ENCODE data around the gene REPIN1.
A peak's percentile ranks its signal among the peaks of the same experiment; 100 is the strongest.

Gene REPIN1

GRCh38 chr7:150368884-150369747 is 494 bp downstream of the REPIN1 start (continued):
- TF ChIP-seq TSHZ1 (tag by site-specific recombination; IDR thresholded peaks at IDR 0.05; ENCODE audit: borderline replicate concordance) (no peak), ZNF274 (IDR thresholded peaks at IDR 0.05; ENCODE audit: low read length) (no peak), ZNF274 (tag by site-specific recombination; IDR thresholded peaks at IDR 0.05; ENCODE audit: borderline replicate concordance) (no peak), IKZF3 (tag by site-specific recombination; IDR thresholded peaks at IDR 0.05) (peak; percentile 16; the same call in 1 of the 2 replicates), ZBTB7A (tag by site-specific recombination; IDR thresholded peaks at IDR 0.05; ENCODE audit: low read depth) (0 out of 2 replicates have a peak, but pooled peaks have one; percentile 7), ZNF621 (tag by site-specific recombination; IDR thresholded peaks at IDR 0.05) (no peak), KLF1 (tag by site-specific recombination; IDR thresholded peaks at IDR 0.05) (no peak), GLIS1 (tag by site-specific recombination; IDR thresholded peaks at IDR 0.05) (peak; percentile 17; the same call in 1 of the 2 replicates), ZBTB20 (tag by site-specific recombination; IDR thresholded peaks at IDR 0.05) (no peak; the same call in 1 of the 2 replicates), SP7 (tag by site-specific recombination; IDR thresholded peaks at IDR 0.05) (peak; percentile 57), PBX3 (CRISPR knock-in tag; IDR thresholded peaks at IDR 0.05) (no peak), ZNF629 (tag by site-specific recombination; IDR thresholded peaks at IDR 0.05) (peak; percentile 16; the same call in 1 of the 2 replicates), GLIS2 (tag by site-specific recombination; IDR thresholded peaks at IDR 0.05) (peak; percentile 81), YY2 (tag by site-specific recombination; IDR thresholded peaks at IDR 0.05) (0 out of 2 replicates have a peak, but pooled peaks have one; percentile 9), ZNF600 (tag by site-specific recombination; IDR thresholded peaks at IDR 0.05) (0 out of 2 replicates have a peak, but pooled peaks have one; percentile 31), ZBTB10 (tag by site-specific recombination; IDR thresholded peaks at IDR 0.05) (peak; percentile 25; the same call in 1 of the 2 replicates), ZNF19 (tag by site-specific recombination; IDR thresholded peaks at IDR 0.05; ENCODE audit: low read depth) (no peak), ZNF792 (tag by site-specific recombination; IDR thresholded peaks at IDR 0.05) (no peak; the same call in 1 of the 2 replicates), SETDB1 (IDR thresholded peaks at IDR 0.05; ENCODE audit: insufficient read length, low read length) (no peak), ZNF692 (tag by site-specific recombination; IDR thresholded peaks at IDR 0.05) (no peak), KLF16 (tag by site-specific recombination; IDR thresholded peaks at IDR 0.05) (0 out of 2 replicates have a peak, but pooled peaks have one; percentile 31), ZNF76 (tag by site-specific recombination; IDR thresholded peaks at IDR 0.05; ENCODE audit: borderline replicate concordance, low read depth) (peak; percentile 88), KLF17 (tag by site-specific recombination; IDR thresholded peaks at IDR 0.05) (0 out of 2 replicates have a peak, but pooled peaks have one; percentile 15), ZNF501 (tag by site-specific recombination; IDR thresholded peaks at IDR 0.05) (peak; percentile 32; the same call in 1 of the 2 replicates), ZNF521 (tag by site-specific recombination; IDR thresholded peaks at IDR 0.05) (no peak), PATZ1 (tag by site-specific recombination; IDR thresholded peaks at IDR 0.05) (peak; percentile 63), ZNF394 (tag by site-specific recombination; IDR thresholded peaks at IDR 0.05; ENCODE audit: borderline replicate concordance) (peak; percentile 35; the same call in 1 of the 2 replicates)
